Mesodermal cell (in vitro differentiated cells): ENCODE results near the gene OGFOD2.

Experiments used
- H3K27ac ChIP-seq: 2 replicates; pipeline ENCODE4 v1.7.0; 2013; ENCODE audit warnings: mild to moderate bottlenecking, low read depth, low read length, moderate library complexity; ENCODE audit not compliant: severe bottlenecking
- H3K36me3 ChIP-seq: 2 replicates; pipeline ENCODE4 v1.7.1; 2013; ENCODE audit warnings: mild to moderate bottlenecking, low read length, moderate library complexity; ENCODE audit not compliant: control insufficient read depth, insufficient read depth
- H3K4me1 ChIP-seq: one replicate; pipeline ENCODE4 v1.7.1; 2013; ENCODE audit warnings: mild to moderate bottlenecking, low read length; ENCODE audit not compliant: insufficient read depth, control insufficient read depth, poor library complexity, severe bottlenecking
- H3K4me3 ChIP-seq: 2 replicates; pipeline ENCODE4 v1.7.0; 2013; ENCODE audit warnings: low read length, control low read depth, mild to moderate bottlenecking; ENCODE audit not compliant: insufficient read depth, poor library complexity, severe bottlenecking; ENCODE audit errors: extremely low read depth
- H3K9me3 ChIP-seq: 2 replicates; pipeline ENCODE4 v1.7.1; 2013; ENCODE audit warnings: mild to moderate bottlenecking, low read length, moderate library complexity; ENCODE audit not compliant: control insufficient read depth
- WGBS, 2 experiments: methylation state at CpG; one replicate each; pipeline ENCODE4 v1.1.5; 2013; ENCODE audit warnings: missing lambda C conversion rate in 2 of 2; ENCODE audit not compliant: insufficient coverage in 2 of 2; 5-methylcytosine and 5-hydroxymethylcytosine counted together

The OGFOD2 gene

GRCh38 chr12:122990961-122991622 is 16.0 kb downstream of the OGFOD2 start:
- H3K4me1 ChIP-seq, result no peaks in the 10 kb centered on the region
- no peak overlapping the region for H3K27ac ChIP-seq
- H3K9me3 ChIP-seq, result no peaks in the 10 kb centered on the region
- peaks cover 13% of the 10 kb centered on the region for H3K36me3 ChIP-seq
- H3K4me3 ChIP-seq, result no peak overlapping the region
- WGBS, 2 experiments, result 91 to 93% methylated on average over 11 to 12 of the region's 13 CpGs

GRCh38 chr12:122991623-122992275 is 16.7 kb downstream of the OGFOD2 start:
- WGBS, 2 experiments, result 86 to 88% methylated on average over 26 to 27 of the region's 27 CpGs
- H3K9me3 ChIP-seq, result no peaks in the 10 kb centered on the region
- no peak overlapping the region for H3K27ac ChIP-seq
- peaks cover 8% of the 10 kb centered on the region for H3K36me3 ChIP-seq
- H3K4me3 ChIP-seq, result no peak overlapping the region
- no peaks in the 10 kb centered on the region for H3K4me1 ChIP-seq

GRCh38 chr12:122992386-122992785 is 17.3 kb downstream of the OGFOD2 start:
- WGBS, 2 experiments, result 95 to 97% methylated on average over 9 of the region's 19 CpGs
- Histone ChIP-seq H3K27ac (no peak overlapping the region), H3K4me1 (no peaks in the 10 kb centered on the region), H3K9me3 (no peaks in the 10 kb centered on the region), H3K4me3 (no peak overlapping the region), H3K36me3 (peaks cover 2% of the 10 kb centered on the region)

GRCh38 chr12:122994140-122994675 is 19.2 kb downstream of the OGFOD2 start:
- H3K9me3 ChIP-seq, result no peaks in the 10 kb centered on the region
- H3K4me1 ChIP-seq, result no peaks in the 10 kb centered on the region
- no peaks in the 10 kb centered on the region for H3K36me3 ChIP-seq
- H3K27ac ChIP-seq, result no peak overlapping the region
- H3K4me3 ChIP-seq, result no peak overlapping the region
- 95 to 98% methylated on average over 8 to 10 of the region's 10 CpGs for WGBS, 2 experiments

- Histone ChIP-seq H3K27ac (no peak overlapping the region), H3K36me3 (no peaks in the 10 kb centered on the region), H3K4me1 (no peaks in the 10 kb centered on the region), H3K4me3 (no peak overlapping the region), H3K9me3 (no peaks in the 10 kb centered on the region)
- 91 to 95% methylated on average over 11 to 13 of the region's 13 CpGs for WGBS, 2 experiments
These were observed 19.9 kb downstream of the OGFOD2 start for GRCh38 chr12:122994781-122995502.

- H3K4me1 ChIP-seq, result no peaks in the 10 kb centered on the region
- no peaks in the 10 kb centered on the region for H3K9me3 ChIP-seq
- H3K27ac ChIP-seq, result no peak overlapping the region
- H3K4me3 ChIP-seq, result no peak overlapping the region
- H3K36me3 ChIP-seq, result no peaks in the 10 kb centered on the region
- WGBS, 2 experiments, result 94 to 97% methylated on average over 16 to 19 of the region's 20 CpGs
These were observed 20.6 kb downstream of the OGFOD2 start for GRCh38 chr12:122995503-122996187.

GRCh38 chr12:122996188-122996601 is 21.2 kb downstream of the OGFOD2 start:
- Histone ChIP-seq H3K4me1 (no peaks in the 10 kb centered on the region), H3K27ac (no peak overlapping the region), H3K36me3 (no peaks in the 10 kb centered on the region), H3K9me3 (no peaks in the 10 kb centered on the region), H3K4me3 (no peak overlapping the region)
- 87 to 97% methylated on average over 5 to 7 of the region's 7 CpGs for WGBS, 2 experiments

GRCh38 chr12:122996621-122997342 is 21.7 kb downstream of the OGFOD2 start:
- 94 to 95% methylated on average over 8 to 15 of the region's 16 CpGs for WGBS, 2 experiments
- Histone ChIP-seq H3K9me3 (no peaks in the 10 kb centered on the region), H3K27ac (no peak overlapping the region), H3K4me1 (no peaks in the 10 kb centered on the region), H3K4me3 (no peak overlapping the region), H3K36me3 (no peaks in the 10 kb centered on the region)

GRCh38 chr12:122997343-122998250 is 22.6 kb downstream of the OGFOD2 start:
- 91 to 98% methylated on average over 23 to 25 of the region's 25 CpGs for WGBS, 2 experiments
- H3K27ac ChIP-seq, result no peak overlapping the region
- no peaks in the 10 kb centered on the region for H3K4me1 ChIP-seq
- H3K4me3 ChIP-seq, result no peak overlapping the region
- no peaks in the 10 kb centered on the region for H3K36me3 ChIP-seq
- H3K9me3 ChIP-seq, result no peaks in the 10 kb centered on the region
